Endothelial cell of umbilical vein (primary cell): ENCODE measurements around the gene RPS14. TPM values are rescaled to one million over a fixed set of nuclear protein-coding genes. Genes with fewer than 3 reads are reported as not detected.
A peak's percentile ranks its signal among the peaks of the same experiment; 100 is the strongest.
"Not testable (repeated sequence)": the region's sequence is repeated elsewhere in the genome, so short reads cannot be mapped to it uniquely, and the experiment has no call there.

Source experiments
- BruUV-seq: library from RNA; stranded (reverse); fragments of 400-500 nt; replicated peaks from 2 replicates; lab custom pipeline; 2021; lab: Mats Ljungman, UMichigan
- CTCF ChIA-PET: fragments of 300-600, 350-600 bp; sonication (Branson Sonifier 250); formaldehyde crosslinking; loops from one replicate; lab custom pipeline; 2021; ENCODE audit warnings: antibody characterized with exemption, inconsistent platforms; lab: Charles Lee
- POLR2A ChIA-PET: fragments of 300-600, 350-600 bp; sonication (Branson Sonifier 250); formaldehyde crosslinking; loops from one replicate; lab custom pipeline; 2021; ENCODE audit warnings: antibody characterized with exemption, inconsistent platforms; lab: Charles Lee
- DNase-seq: peaks from one replicate; pipeline ENCODE4 v3.0.0-alpha.2; 2011; ENCODE audit warnings: low read depth, low spot score
- FAIRE-seq: peaks from 2 replicates; lab custom pipeline; 2011; peaks lifted over from hg19 to GRCh38; lab: Jason Lieb, UNC
- H2AFZ ChIP-seq: 2 replicates; pipeline ENCODE4 v1.6.0; 2012; ENCODE audit warnings: low read depth, low read length, control low read depth, inconsistent platforms
- H3K27ac ChIP-seq: 2 replicates; pipeline ENCODE4 v1.5.1; 2011; ENCODE audit warnings: low read depth, mild to moderate bottlenecking, control low read depth, low read length, moderate library complexity; ENCODE audit not compliant: insufficient read depth
- H3K27me3 ChIP-seq, 2 experiments: 2 replicates each; pipeline versions ENCODE4 v1.6.0 to v1.6.1; 2011; ENCODE audit warnings: low read length in 2 of 2, mixed read lengths in 1 of 2; ENCODE audit not compliant: control insufficient read depth in 2 of 2, insufficient read depth in 2 of 2
- H3K36me3 ChIP-seq, 2 experiments: 2 replicates in 1 of 2; 3 replicates in 1 of 2; pipeline ENCODE4 v1.5.1; 2011; ENCODE audit warnings: low read length in 2 of 2, mild to moderate bottlenecking in 1 of 2, moderate library complexity in 1 of 2; ENCODE audit not compliant: control insufficient read depth in 2 of 2, insufficient read depth in 2 of 2; ENCODE audit errors: extremely low read depth in 1 of 2
- H3K4me1 ChIP-seq: 3 replicates; pipeline ENCODE4 v1.5.1; 2011; ENCODE audit warnings: mild to moderate bottlenecking, low read length; ENCODE audit not compliant: control insufficient read depth, insufficient read depth; ENCODE audit errors: extremely low read depth
- H3K4me2 ChIP-seq: 2 replicates; pipeline ENCODE4 v1.6.1; 2011; ENCODE audit warnings: low read length, control low read depth, mixed read lengths; ENCODE audit not compliant: insufficient read depth
- H3K4me3 ChIP-seq, 3 experiments: fragments of 200-600 bp in 1 of 3; sonication (generic), shearing (Covaris generic) in 1 of 3; replicated peaks in 1 of 3; 2 replicates each; pipeline ENCODE4 v1.5.1; 2011 to 2016; ENCODE audit warnings: control low read depth in 3 of 3, low read length in 3 of 3, mild to moderate bottlenecking in 2 of 3, inconsistent platforms in 1 of 3, low read depth in 1 of 3, moderate library complexity in 1 of 3; ENCODE audit not compliant: insufficient read depth in 1 of 3
- H3K79me2 ChIP-seq: 2 replicates; pipeline ENCODE4 v1.6.0; 2012; ENCODE audit warnings: low read length, inconsistent platforms; ENCODE audit not compliant: control insufficient read depth, insufficient read depth
- H3K9ac ChIP-seq: replicated peaks from 2 replicates; pipeline ENCODE3; 2011; ENCODE audit warnings: low read length, control low read depth; ENCODE audit not compliant: insufficient read depth; ENCODE audit errors: extremely low read depth
- H3K9me1 ChIP-seq: replicated peaks from 3 replicates; pipeline ENCODE4 v1.6.0; 2011; ENCODE audit warnings: mild to moderate bottlenecking, low read length; ENCODE audit not compliant: control insufficient read depth, insufficient read depth; ENCODE audit errors: extremely low read depth
- H3K9me3 ChIP-seq: replicated peaks from 2 replicates; pipeline ENCODE4 v1.5.1; 2012; ENCODE audit warnings: low read length, inconsistent platforms; ENCODE audit not compliant: control insufficient read depth, insufficient read depth
- H4K20me1 ChIP-seq: replicated peaks from 2 replicates; pipeline ENCODE3; 2011; ENCODE audit warnings: mild to moderate bottlenecking, low read length; ENCODE audit not compliant: control insufficient read depth, insufficient read depth; ENCODE audit errors: extremely low read depth
- CTCF ChIP-seq, 2 donors: IDR thresholded peaks; 1 replicate in 1 of 2; 2 replicates in 1 of 2; pipeline ENCODE4 v1.5.1; 2011; ENCODE audit warnings: low read length in 2 of 2, mild to moderate bottlenecking in 2 of 2, moderate library complexity in 2 of 2, control low read depth in 1 of 2, inconsistent platforms in 1 of 2, low read depth in 1 of 2; ENCODE audit not compliant: insufficient read depth in 1 of 2; ENCODE audit errors: extremely low read depth in 1 of 2
- EZH2 ChIP-seq: IDR thresholded peaks from 2 replicates; pipeline ENCODE4 v1.6.1; 2012; ENCODE audit warnings: borderline replicate concordance, low read depth, mild to moderate bottlenecking, moderate library complexity, low read length, inconsistent platforms; ENCODE audit not compliant: severe bottlenecking
- FOS ChIP-seq: IDR thresholded peaks from 2 replicates; pipeline ENCODE4 v1.6.1; 2011; ENCODE audit warnings: mild to moderate bottlenecking, low read length, moderate library complexity, borderline replicate concordance; ENCODE audit not compliant: insufficient read depth
- GATA2 ChIP-seq: IDR thresholded peaks from 2 replicates; pipeline ENCODE4 v1.7.0; 2011; ENCODE audit warnings: low read depth, mild to moderate bottlenecking, moderate library complexity, mixed read lengths, low read length; ENCODE audit not compliant: insufficient read length, insufficient read depth
- JUN ChIP-seq: IDR thresholded peaks from 2 replicates; pipeline ENCODE4 v1.6.1; 2011; ENCODE audit warnings: borderline replicate concordance, low read depth; ENCODE audit not compliant: insufficient read length, insufficient read depth
- MAX ChIP-seq: IDR thresholded peaks from 2 replicates; pipeline ENCODE4 v1.6.1; 2011; ENCODE audit not compliant: insufficient read depth, insufficient read length
- MYC ChIP-seq: IDR thresholded peaks from one replicate; pipeline ENCODE4 v1.6.1; 2011; ENCODE audit warnings: mild to moderate bottlenecking, low read depth, low read length
- POLR2A ChIP-seq: IDR thresholded peaks from 2 replicates; pipeline ENCODE4 v1.6.1; 2012; ENCODE audit warnings: low read depth, mild to moderate bottlenecking, control low read depth, low read length
- POLR2AphosphoS5 ChIP-seq: IDR thresholded peaks from 2 replicates; pipeline ENCODE4 v1.6.1; 2012; ENCODE audit warnings: low read depth, mild to moderate bottlenecking, control low read depth, low read length, moderate library complexity; ENCODE audit not compliant: insufficient read depth
- dilution Hi-C: fragments of 300-500 bp; cut with MboI; formaldehyde crosslinking; loops from one replicate; pipeline ENCODE4 v1.15.0; 2019; ENCODE audit warnings: low sequenced_read_pairs; ENCODE audit not compliant: extremely low pct_ligation_motif_present
- intact Hi-C: fragments of 100-400 bp; cut with micrococcal nuclease; formaldehyde crosslinking; loops from one replicate; pipeline ENCODE4 v1.10.0; 2022
- polyA plus RNA-seq, 4 experiments: library from polyadenylated mRNA; depleted of rRNA in 3 of 4; stranded (reverse) in 3 of 4; unstranded in 1 of 4; fragments of >200 nt; gene quantifications; 2 replicates each; pipeline versions ENCODE4 v1.2.1 to v1.2.3, GENCODE V29; 2011 to 2012; ENCODE audit warnings: missing spikeins in 1 of 4
- total RNA-seq: library from RNA; stranded (reverse); gene quantifications from 2 replicates; pipeline ENCODE4 v1.2.3, GENCODE V29; 2021

The RPS14 gene
- total and polyA plus RNA-seq, 2 donors (not counting 3 experiments of a cell fraction or from before 2014, with no cell fraction given) = 1,852 to 5,521 TPM

GRCh38 chr5:150428106-150428876, 21.2 kb downstream of the RPS14 start:
- BruUV-seq = no TSS peak
- Histone ChIP-seq H3K4me1 (no peaks in the 10 kb centered on the region), H3K36me3 (no peaks in the 10 kb centered on the region), H3K4me2 (no peak overlapping the region), H3K27me3 (no peaks in the 10 kb centered on the region), H3K4me3 (no peak overlapping the region), H3K79me2 (no peaks in the 10 kb centered on the region), H3K27ac (no peak overlapping the region), H3K9me3 (no peaks in the 10 kb centered on the region), H2AFZ (no peak overlapping the region), H3K9ac (no peak overlapping the region), H3K9me1 (no peaks in the 10 kb centered on the region), H4K20me1 (no peaks in the 10 kb centered on the region)
- TF ChIP-seq POLR2A (no peak), FOS (no peak), CTCF (IDR thresholded peaks at IDR 0.05; ENCODE audit: extremely low read depth in 1 of 2, insufficient read depth in 1 of 2, low read depth in 1 of 2, low read length in 2 of 2) (no peak), POLR2AphosphoS5 (no peak), JUN (no peak), GATA2 (no peak), EZH2 (no peak), MYC (no peak), MAX (no peak)
- POLR2A ChIA-PET = no interaction called here
- dilution Hi-C loops (no loop called here), intact Hi-C loops (no loop called here)
- CTCF ChIA-PET = interaction anchor here (0.9 kb wide), 1 partner anchor 8 kb away, joined by 3 read pairs; no protein-coding TSS in a partner anchor
- FAIRE-seq (peak; percentile 54), DNase-seq (peak; percentile 44)

- H3K9me3 ChIP-seq, H3K4me2 ChIP-seq, H3K27ac ChIP-seq, FAIRE-seq, intact Hi-C loops, POLR2A ChIA-PET, H3K9me1 ChIP-seq, H3K79me2 ChIP-seq, H3K4me1 ChIP-seq, H3K9ac ChIP-seq, H2AFZ ChIP-seq, DNase-seq, H3K27me3 ChIP-seq, H4K20me1 ChIP-seq, dilution Hi-C loops, H3K36me3 ChIP-seq, BruUV-seq, H3K4me3 ChIP-seq: not testable (repeated sequence)
- CTCF ChIA-PET = interaction anchor here (0.6 kb wide), 1 partner anchor 15 kb away, joined by 3 read pairs; no protein-coding TSS in a partner anchor
Observed at GRCh38 chr5:150426165-150426564, 23.4 kb downstream of the RPS14 start.
